CMK (cell line): ENCODE results near the gene IMP3.

Experiments used
- DNase-seq: peaks from one replicate; pipeline ENCODE4 v3.0.0-alpha.2; 2010; ENCODE audit warnings: low read depth

IMP3 gene

GRCh38 chr15:75620841-75621391 lies 19.1 kb downstream of the IMP3 start:
- DNase-seq, result no peak

DNA sequence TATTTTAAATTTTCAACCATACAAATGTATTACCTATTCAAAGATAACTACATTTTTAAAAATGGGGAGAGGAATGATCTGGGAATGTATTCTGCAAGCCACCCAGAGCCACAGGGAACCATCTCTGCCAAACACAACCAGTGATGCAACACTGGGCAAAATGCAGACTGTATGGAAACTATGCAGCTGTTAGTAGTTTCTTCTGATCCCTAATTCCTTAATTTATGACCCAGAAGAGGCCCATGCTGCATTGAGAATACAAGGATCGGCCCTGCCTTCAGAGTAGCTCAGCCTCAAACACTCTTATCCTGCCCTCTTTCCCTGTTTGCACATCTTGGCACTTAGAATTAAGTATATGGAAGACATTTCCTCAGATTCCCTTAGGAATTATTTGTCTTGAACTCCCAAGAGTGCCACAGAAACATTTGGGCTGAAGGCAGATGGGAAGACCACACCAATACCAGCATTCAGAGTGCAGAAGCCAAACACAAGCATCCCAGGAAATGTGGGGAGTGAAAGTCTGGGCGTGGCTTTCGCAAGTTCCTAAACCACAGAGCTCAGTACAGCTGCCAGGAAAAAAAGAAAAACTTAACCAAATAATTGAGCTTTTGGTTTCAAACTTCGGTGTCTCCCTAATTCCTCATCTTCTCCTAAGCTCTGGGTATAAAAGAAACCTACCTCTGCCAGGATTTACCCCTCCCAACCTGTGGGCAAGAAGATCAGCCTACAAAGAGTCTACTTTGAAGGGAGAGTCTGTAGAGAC lies 19.8 kb downstream of the IMP3 start:
- no peak for DNase-seq

GRCh38 chr15:75616766-75617165 lies 23.3 kb downstream of the IMP3 start:
- no peak for DNase-seq

DNA sequence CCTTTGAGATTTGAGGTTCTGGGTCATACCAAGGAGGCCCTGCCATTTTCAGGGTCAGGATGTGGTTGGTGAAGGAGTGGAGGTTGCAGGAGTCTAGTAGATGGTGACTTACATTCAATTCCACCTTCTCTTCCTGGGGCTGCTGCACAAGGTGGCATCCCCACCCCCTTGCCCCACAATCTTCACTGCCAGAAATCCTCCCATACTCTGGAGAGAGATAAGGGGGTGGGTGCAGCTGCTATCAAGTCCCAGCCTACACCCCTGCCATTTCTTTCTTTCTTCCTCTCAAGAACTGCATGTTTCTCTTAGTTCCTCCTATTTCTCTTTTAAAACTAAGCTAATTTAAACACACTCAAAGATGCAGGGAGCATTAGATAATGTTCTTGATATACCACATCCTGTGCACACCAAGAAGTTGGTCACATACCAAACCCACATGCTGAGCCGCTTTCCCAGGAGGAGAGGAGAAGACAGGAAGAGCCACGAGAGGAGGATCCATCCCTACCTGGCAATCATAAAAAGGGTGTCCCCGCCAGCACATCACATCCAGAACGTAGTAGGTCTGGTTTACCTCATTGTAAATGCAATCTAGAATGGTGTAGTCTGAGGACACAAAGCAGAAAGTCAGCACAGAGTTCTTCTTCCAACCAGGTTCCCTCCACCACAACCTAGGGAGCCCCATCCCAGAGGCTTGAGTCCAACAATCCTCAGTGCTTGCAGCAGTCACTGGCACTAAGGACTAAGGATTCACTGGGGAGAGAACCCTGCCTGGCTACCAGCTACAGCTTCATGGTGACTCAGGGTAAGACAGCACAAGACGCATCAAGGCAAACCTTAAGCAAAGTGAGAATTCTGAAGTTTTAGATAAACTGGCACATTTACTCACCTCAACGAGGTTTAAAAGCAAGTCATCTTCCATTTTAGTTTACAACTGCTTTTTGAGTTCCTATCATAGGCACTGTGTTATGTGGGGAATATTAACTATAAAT lies 33.0 kb downstream of the IMP3 start:
- peak; percentile 94 for DNase-seq

DNA sequence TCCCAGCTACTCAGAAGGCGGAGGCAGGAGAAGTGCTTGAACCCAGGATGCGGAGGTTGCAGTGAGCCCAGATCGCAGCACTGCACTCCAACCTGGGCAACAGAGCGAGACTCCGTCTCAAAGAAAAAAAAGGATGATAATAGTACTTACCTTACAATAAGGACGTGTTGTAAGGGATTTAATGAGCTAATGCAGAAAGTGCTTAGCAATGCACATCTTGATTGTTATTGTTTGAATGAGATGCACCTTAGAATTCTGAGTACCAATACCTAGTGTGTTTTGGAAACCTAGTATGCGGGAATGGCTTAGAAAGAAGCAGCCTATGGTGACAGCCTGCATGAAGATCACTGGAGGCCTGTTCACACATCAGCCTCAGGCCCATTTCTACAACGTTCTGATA lies 34.0 kb downstream of the IMP3 start:
- DNase-seq, result no peak

- DNase-seq, result no peak
These were observed 40.6 kb downstream of the IMP3 start for GRCh38 chr15:75599401-75599800.

GRCh38 chr15:75598361-75598760 lies 41.7 kb downstream of the IMP3 start:
- no peak for DNase-seq

GRCh38 chr15:75597667-75598341 lies 42.2 kb downstream of the IMP3 start:
- DNase-seq, result no peak

DNA sequence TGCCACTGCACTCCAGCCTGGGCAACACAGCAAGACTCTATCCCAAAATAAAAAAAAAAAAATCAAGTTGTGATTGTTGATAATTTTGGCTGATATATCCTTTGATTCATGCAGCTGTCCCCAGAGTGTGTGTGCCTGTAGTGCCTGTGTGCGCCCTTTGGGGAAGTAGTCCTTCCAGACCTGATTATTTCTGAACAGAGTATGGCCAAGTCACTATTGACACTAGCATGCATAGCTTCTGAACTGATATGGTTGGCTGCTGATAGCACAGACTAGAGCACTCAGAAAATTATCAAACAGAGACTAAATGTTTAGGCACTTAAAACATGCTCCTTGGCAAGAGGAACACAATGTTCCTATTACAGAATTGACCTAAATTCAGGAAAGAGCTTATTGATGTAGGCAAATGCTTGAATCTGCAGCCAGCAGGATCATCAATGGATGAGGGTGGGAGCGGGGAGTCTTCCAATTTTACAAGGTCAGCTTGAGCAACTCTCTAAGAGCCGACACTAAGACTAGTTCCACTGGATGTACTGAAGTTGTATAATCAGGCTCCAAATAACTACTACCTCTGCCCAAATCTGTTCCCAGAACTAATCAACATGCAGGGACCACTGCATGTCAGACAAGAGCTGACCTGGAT lies 43.2 kb downstream of the IMP3 start:
- DNase-seq, result no peak

DNA sequence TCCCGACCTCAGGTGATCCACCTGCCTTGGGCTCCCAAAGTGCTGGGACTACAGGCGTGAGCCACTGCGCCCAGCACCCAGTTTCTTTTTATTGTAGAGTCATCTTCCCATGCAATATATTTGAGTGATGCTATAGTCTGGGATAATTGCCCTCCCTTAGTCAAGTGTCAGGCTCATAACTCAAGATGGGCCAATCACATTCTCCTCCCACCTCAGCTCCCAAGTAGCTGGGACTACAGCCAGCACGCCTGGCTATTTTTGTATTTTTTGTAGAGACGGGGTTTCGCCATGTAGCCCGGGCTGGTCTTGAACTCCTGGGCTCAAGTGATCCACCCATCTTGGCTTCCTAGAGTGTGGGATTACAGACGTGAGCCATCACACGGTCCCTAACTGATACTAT lies 45.7 kb downstream of the IMP3 start:
- no peak for DNase-seq

DNA sequence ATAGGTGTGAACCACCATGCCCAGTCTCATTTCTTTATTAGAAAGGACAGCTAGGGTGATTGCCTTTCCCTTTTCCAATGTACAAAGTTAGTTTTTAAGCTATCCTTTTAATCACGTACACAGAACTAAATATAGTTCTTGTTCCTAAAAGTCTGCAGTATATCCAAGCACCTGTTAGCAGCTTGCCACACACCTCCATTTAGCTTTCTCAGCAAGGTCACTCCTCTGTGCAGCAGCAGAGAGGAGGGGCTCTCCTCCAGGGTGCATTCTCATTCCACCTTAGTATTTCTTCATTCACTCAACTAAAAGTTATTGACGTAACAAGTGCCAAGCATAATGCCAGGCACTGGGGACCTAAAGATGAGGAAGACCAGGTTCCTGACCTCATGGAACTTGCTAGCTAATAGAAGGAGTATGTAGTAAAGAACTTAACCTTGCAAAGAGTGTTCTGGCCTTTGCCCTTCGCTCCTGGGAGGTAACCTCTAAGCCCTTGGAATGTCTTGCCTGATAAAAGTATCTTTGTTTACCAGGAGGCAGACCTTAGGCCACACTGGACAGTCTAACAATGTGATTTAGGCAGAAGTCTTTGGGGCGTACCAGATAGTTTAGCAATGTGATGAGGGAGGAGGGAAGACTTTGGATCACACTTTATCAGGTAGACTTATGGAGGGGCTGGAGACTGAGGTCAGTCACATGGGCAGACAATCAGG lies 48.2 kb downstream of the IMP3 start:
- DNase-seq, result no peak

GRCh38 chr15:75590239-75590638 lies 49.8 kb downstream of the IMP3 start:
- DNase-seq, result no peak
